Neural progenitor cell (in vitro differentiated cells): ENCODE measurements around the gene PKNOX2.

ENCODE experiments used
- CTCF ChIP-seq: fragments of 200-600 bp; sonication (generic); IDR thresholded peaks from 2 replicates; pipeline ENCODE4 v1.5.1; 2017; ENCODE audit warnings: antibody characterized with exemption, mild to moderate bottlenecking
- EZH2 ChIP-seq: fragments of 200-600 bp; sonication (generic); IDR thresholded peaks from 2 replicates; pipeline ENCODE4 v1.6.1; 2017; ENCODE audit warnings: antibody characterized with exemption, mild to moderate bottlenecking, moderate library complexity
- EZH2phosphoT487 ChIP-seq: fragments of 200-600 bp; sonication (generic); IDR thresholded peaks from 2 replicates; pipeline ENCODE4 v1.6.1; 2017; ENCODE audit warnings: antibody characterized with exemption

- TF ChIP-seq CTCF = no peak
- TF ChIP-seq EZH2 = no peak
- TF ChIP-seq EZH2phosphoT487 = no peak
Observed at GRCh38 chr11:125384825-125385224, 220.3 kb downstream of the PKNOX2 start.
